Smooth muscle cell (in vitro differentiated cells): ENCODE data around the gene OPA1. TPM values are rescaled to one million over a fixed set of nuclear protein-coding genes. Genes with fewer than 3 reads are reported as not detected.
A peak's percentile ranks its signal among the peaks of the same experiment; 100 is the strongest.

Experiments
- DNase-seq: peaks from one replicate; lab custom pipeline; 2025; ENCODE audit not compliant: unreplicated experiment; lab: John Stamatoyannopoulos, UW
- H2AFZ ChIP-seq: fragments of 200-600 bp; sonication (generic); 2 replicates; pipeline ENCODE4 v1.6.0; 2016; ENCODE audit warnings: antibody characterized with exemption, low read depth, mild to moderate bottlenecking
- H3F3A ChIP-seq: fragments of 200-600 bp; sonication (generic); 2 replicates; pipeline ENCODE4 v1.6.0; 2017; ENCODE audit warnings: antibody characterized with exemption, low read depth
- H3K27ac ChIP-seq: fragments of 200-600 bp; sonication (generic); 2 replicates; pipeline ENCODE4 v1.5.1; 2016; ENCODE audit warnings: low read depth, mild to moderate bottlenecking
- H3K27me3 ChIP-seq: fragments of 200-600 bp; sonication (generic); 2 replicates; pipeline ENCODE4 v1.6.1; 2016; ENCODE audit warnings: low read depth, mild to moderate bottlenecking
- H3K36me3 ChIP-seq: fragments of 200-600 bp; sonication (generic); 2 replicates; pipeline ENCODE4 v1.5.1; 2016; ENCODE audit warnings: low read depth
- H3K4me1 ChIP-seq: fragments of 200-600 bp; sonication (generic); 2 replicates; pipeline ENCODE4 v1.5.1; 2016; ENCODE audit warnings: low read depth
- H3K4me2 ChIP-seq: fragments of 200-600 bp; sonication (generic); 2 replicates; pipeline ENCODE4 v1.6.0; 2016; ENCODE audit warnings: mild to moderate bottlenecking
- H3K4me3 ChIP-seq: fragments of 200-600 bp; sonication (generic); 2 replicates; pipeline ENCODE4 v1.5.1; 2016; ENCODE audit warnings: mild to moderate bottlenecking
- H3K79me2 ChIP-seq: fragments of 200-600 bp; sonication (generic); 2 replicates; pipeline ENCODE4 v1.6.0; 2016; ENCODE audit warnings: low read depth, mild to moderate bottlenecking
- H3K9ac ChIP-seq: fragments of 200-600 bp; sonication (generic); 2 replicates; pipeline ENCODE4 v1.6.0; 2016; ENCODE audit warnings: low read depth
- H3K9me3 ChIP-seq: fragments of 200-600 bp; sonication (generic); replicated peaks from 2 replicates; pipeline ENCODE4 v1.5.1; 2016; ENCODE audit warnings: low read depth
- H4K20me1 ChIP-seq: fragments of 200-600 bp; sonication (generic); 2 replicates; pipeline ENCODE4 v1.6.0; 2016; ENCODE audit warnings: low read depth
- WGBS: methylation state at CpG from one replicate; pipeline ENCODE4 v1.1.7; 2016; ENCODE audit warnings: low lambda C conversion rate; 5-methylcytosine and 5-hydroxymethylcytosine counted together
- polyA plus RNA-seq: library from polyadenylated mRNA; unstranded; fragments of >200 nt; fragmentation: Nextera tagmentation; extraction: Ambion mirVana; gene quantifications from 2 replicates; pipeline ENCODE4 v1.2.1, GENCODE V29; 2016
- total RNA-seq: library from RNA; depleted of rRNA; stranded (reverse); fragments of >200 nt; gene quantifications from 2 replicates; pipeline ENCODE4 v1.2.3, GENCODE V29; 2014
- TF ChIP-seq, protein P1 (sequence below): fragments of 200-600 bp; sonication (generic); IDR thresholded peaks from 2 replicates; pipeline ENCODE4 v1.5.1; 2017; ENCODE audit warnings: borderline replicate concordance, mild to moderate bottlenecking, antibody characterized with exemption; ENCODE audit not compliant: insufficient read depth, poor library complexity, severe bottlenecking

The OPA1 gene
- total RNA-seq = 56.0 and 103 TPM in 2 replicates
- polyA plus RNA-seq = 19.2 and 23.8 TPM in 2 replicates

DNA sequence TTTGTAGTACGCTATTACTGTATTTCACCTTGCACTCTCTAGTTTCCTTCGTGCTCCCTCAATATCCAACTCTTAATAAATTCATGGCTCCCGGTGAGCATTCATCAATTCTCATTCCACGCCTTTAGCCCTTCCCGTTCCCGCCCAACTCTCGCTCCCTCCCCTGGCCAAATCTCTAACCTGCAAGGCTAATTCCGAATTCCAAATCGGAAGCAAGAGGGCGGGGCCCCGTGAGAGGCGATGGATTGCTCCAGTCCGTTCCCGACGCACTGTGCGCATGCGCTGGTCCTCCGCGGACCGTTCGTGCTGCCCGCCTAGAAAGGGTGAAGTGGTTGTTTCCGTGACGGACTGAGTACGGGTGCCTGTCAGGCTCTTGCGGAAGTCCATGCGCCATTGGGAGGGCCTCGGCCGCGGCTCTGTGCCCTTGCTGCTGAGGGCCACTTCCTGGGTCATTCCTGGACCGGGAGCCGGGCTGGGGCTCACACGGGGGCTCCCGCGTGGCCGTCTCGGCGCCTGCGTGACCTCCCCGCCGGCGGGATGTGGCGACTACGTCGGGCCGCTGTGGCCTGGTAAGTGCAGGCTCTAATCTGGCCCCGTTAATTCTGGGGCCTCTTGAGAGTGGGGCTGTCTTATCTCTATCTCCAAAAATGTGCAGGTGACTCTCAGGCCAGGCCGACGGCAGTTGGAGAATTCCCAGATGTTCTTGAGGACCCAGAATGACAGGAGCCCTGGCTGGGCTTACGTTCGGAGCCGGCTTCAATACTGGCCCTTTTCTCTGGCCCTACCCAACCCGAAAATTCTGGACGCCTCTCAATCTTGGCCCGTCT lies at the start of gene OPA1:
OPA1 (plus strand) TSS at position 368 of the 827 bp plus-strand sequence; CDS start at position 538, 170 bp downstream.
- H3K4me1 ChIP-seq = peaks cover 19% of the 10 kb centered on the region
- peak within 1 kb of the TSS; percentile 83 for H3K27ac ChIP-seq
- H3K4me3 ChIP-seq = peak within 1 kb of the TSS; percentile 78
- peaks cover 45% of the 10 kb centered on the region for H3K79me2 ChIP-seq
- peak; percentile 85 for DNase-seq
- WGBS = 2% methylated on average over 55 of the region's 55 CpGs
- no peaks in the 10 kb centered on the region for H3K36me3 ChIP-seq
- H3K4me2 ChIP-seq = peak within 1 kb of the TSS; percentile 93
- peak within 1 kb of the TSS; percentile 98 for H2AFZ ChIP-seq
- TF ChIP-seq, protein P1, sequence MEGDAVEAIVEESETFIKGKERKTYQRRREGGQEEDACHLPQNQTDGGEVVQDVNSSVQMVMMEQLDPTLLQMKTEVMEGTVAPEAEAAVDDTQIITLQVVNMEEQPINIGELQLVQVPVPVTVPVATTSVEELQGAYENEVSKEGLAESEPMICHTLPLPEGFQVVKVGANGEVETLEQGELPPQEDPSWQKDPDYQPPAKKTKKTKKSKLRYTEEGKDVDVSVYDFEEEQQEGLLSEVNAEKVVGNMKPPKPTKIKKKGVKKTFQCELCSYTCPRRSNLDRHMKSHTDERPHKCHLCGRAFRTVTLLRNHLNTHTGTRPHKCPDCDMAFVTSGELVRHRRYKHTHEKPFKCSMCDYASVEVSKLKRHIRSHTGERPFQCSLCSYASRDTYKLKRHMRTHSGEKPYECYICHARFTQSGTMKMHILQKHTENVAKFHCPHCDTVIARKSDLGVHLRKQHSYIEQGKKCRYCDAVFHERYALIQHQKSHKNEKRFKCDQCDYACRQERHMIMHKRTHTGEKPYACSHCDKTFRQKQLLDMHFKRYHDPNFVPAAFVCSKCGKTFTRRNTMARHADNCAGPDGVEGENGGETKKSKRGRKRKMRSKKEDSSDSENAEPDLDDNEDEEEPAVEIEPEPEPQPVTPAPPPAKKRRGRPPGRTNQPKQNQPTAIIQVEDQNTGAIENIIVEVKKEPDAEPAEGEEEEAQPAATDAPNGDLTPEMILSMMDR = no peak
- H4K20me1 ChIP-seq = peaks cover 35% of the 10 kb centered on the region
- H3K9me3 ChIP-seq = no peaks in the 10 kb centered on the region
- H3F3A ChIP-seq = no peaks in the 10 kb centered on the region
- H3K27me3 ChIP-seq = no peaks in the 10 kb centered on the region
- H3K9ac ChIP-seq = peak within 1 kb of the TSS; percentile 93

- no peak overlapping the region for H3K4me2 ChIP-seq
- H4K20me1 ChIP-seq = no peaks in the 10 kb centered on the region
- DNase-seq = no peak
- H3K9ac ChIP-seq = no peak overlapping the region
- 75% methylated on average over 1 of the region's 1 CpG for WGBS
- H3K79me2 ChIP-seq = no peaks in the 10 kb centered on the region
- no peak overlapping the region for H2AFZ ChIP-seq
- no peak overlapping the region for H3K27ac ChIP-seq
- no peak overlapping the region for H3K4me3 ChIP-seq
- H3K36me3 ChIP-seq = no peaks in the 10 kb centered on the region
- no peaks in the 10 kb centered on the region for H3K27me3 ChIP-seq
- no peaks in the 10 kb centered on the region for H3F3A ChIP-seq
- H3K4me1 ChIP-seq = no peaks in the 10 kb centered on the region
- no peaks in the 10 kb centered on the region for H3K9me3 ChIP-seq
- TF ChIP-seq, protein P1 = no peak
Measured at GRCh38 chr3:193544289-193544688, 48.7 kb upstream of the OPA1 start.

DNA sequence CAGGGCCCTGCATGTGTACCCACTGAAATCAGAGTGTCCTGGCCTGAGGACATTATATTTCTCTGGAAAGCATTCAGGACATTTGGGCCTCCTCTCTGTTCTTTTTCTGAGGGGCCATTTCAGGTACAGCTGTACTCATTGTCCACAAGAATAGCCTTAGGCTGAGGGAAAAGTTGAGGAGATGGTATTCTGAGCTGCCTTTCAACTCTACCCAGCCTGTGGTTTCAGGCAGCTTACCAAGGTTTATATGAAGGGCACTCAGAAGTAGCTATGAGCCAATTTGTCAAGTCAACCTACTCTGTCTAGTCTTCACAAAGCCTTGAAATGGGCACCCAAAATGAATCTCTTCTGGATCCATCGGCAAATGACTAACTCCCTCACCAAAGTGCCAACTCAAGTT lies 47.7 kb upstream of the OPA1 start:
- no peak overlapping the region for H3K4me2 ChIP-seq
- TF ChIP-seq, protein P1 = no peak
- no peaks in the 10 kb centered on the region for H3K36me3 ChIP-seq
- no peaks in the 10 kb centered on the region for H3K27me3 ChIP-seq
- H3K4me3 ChIP-seq = no peak overlapping the region
- H4K20me1 ChIP-seq = no peaks in the 10 kb centered on the region
- no peak for DNase-seq
- no peaks in the 10 kb centered on the region for H3K4me1 ChIP-seq
- H3F3A ChIP-seq = no peaks in the 10 kb centered on the region
- no peaks in the 10 kb centered on the region for H3K79me2 ChIP-seq
- H3K27ac ChIP-seq = no peak overlapping the region
- H3K9me3 ChIP-seq = no peaks in the 10 kb centered on the region
- H2AFZ ChIP-seq = no peak overlapping the region
- no peak overlapping the region for H3K9ac ChIP-seq
- 92% methylated on average over 1 of the region's 1 CpG for WGBS

- no peak overlapping the region for H3K27ac ChIP-seq
- H4K20me1 ChIP-seq = no peaks in the 10 kb centered on the region
- no peak for DNase-seq
- no peaks in the 10 kb centered on the region for H3K36me3 ChIP-seq
- no peak overlapping the region for H3K4me3 ChIP-seq
- H2AFZ ChIP-seq = no peak overlapping the region
- no peaks in the 10 kb centered on the region for H3K4me1 ChIP-seq
- no peaks in the 10 kb centered on the region for H3K9me3 ChIP-seq
- H3K79me2 ChIP-seq = no peaks in the 10 kb centered on the region
- H3K9ac ChIP-seq = no peak overlapping the region
- H3K27me3 ChIP-seq = no peaks in the 10 kb centered on the region
- no peaks in the 10 kb centered on the region for H3F3A ChIP-seq
- TF ChIP-seq, protein P1 = no peak
- H3K4me2 ChIP-seq = no peak overlapping the region
Measured at GRCh38 chr3:193546129-193546528, 46.9 kb upstream of the OPA1 start.
